Posterior cingulate gyrus (tissue), 11 donors: ENCODE data around the gene CCPG1.

Experiments
- DNase-seq, 10 donors: peaks; one replicate each; pipeline versions ENCODE4 v3.0.0 to v3.0.0-alpha.2; 2020 to 2021; ENCODE audit warnings: mixed read lengths in 3 of 10
- intact Hi-C: fragments of 100-400 bp; cut with DNase I; formaldehyde crosslinking; loops from one replicate; pipeline ENCODE4 v1.15.1; 2023

Gene CCPG1

GRCh38 chr15:55322467-55322866 lies 85.7 kb downstream of the CCPG1 start:
- DNase-seq, result no peak
- intact Hi-C loops, result no loop called here

- DNase-seq, result no peak
- intact Hi-C loops, result no loop called here
Measured at GRCh38 chr15:55320963-55321362, 87.2 kb downstream of the CCPG1 start.

- intact Hi-C loops, result no loop called here
- no peak for DNase-seq
Measured at GRCh38 chr15:55320238-55320550, 88.0 kb downstream of the CCPG1 start.

- DNase-seq, result no peak
- intact Hi-C loops, result loop anchor here (5.0 kb wide), 1 partner anchor 88 kb away; the partner anchor contains the start of genes CCPG1 and PIERCE2
Measured at GRCh38 chr15:55319537-55320237, 88.5 kb downstream of the CCPG1 start.

- intact Hi-C loops, result loop anchor here (5.0 kb wide), 1 partner anchor 88 kb away; the partner anchor contains the start of genes CCPG1 and PIERCE2
- DNase-seq, result peak; percentile 73 to 97 (median 84)
Measured at GRCh38 chr15:55318588-55319494, 89.3 kb downstream of the CCPG1 start, which contains the start of the genes PIGB and PIGBOS1. PIGB (plus strand) TSS chr15:55319222; CDS start chr15:55319251, 29 bp downstream. PIGBOS1 (minus strand) TSS chr15:55319123; CDS start chr15:55317792, 1,331 bp downstream.
